GM19455 (cell line): ENCODE results near the gene FSTL4.
"Not testable (repeated sequence)": the region's sequence is repeated elsewhere in the genome, so short reads cannot be mapped to it uniquely, and the experiment has no call there.

ENCODE experiments used
- ATAC-seq: cut with Tn5 transposase; IDR thresholded peaks from one replicate; pipeline ENCODE4 v1.9.1; 2021; ENCODE audit not compliant: unreplicated experiment

The FSTL4 gene

DNA sequence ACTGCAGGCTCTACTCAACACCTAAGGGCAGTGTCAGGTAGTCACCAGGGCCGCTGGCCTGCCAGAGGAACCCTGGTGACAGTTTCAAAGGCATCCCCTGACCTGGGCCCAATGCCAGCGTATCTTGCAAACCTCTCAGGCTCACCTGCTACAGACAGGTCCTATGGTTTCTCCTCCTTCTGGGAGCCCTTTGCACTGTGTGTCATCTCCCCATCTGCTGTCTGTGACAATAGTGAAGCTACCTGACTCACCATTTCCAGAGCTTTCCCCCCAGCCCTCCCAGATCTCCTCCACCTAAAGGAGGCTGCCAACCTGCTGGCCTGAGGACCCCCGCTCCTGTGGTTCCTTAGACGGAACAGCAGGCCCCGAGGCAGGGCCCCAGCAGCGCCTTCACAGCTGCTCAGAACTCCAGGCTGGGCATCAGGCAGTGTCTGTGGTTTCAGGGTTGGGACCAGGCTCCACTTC lies 203.1 kb downstream of the FSTL4 start:
- ATAC-seq: no peak

DNA sequence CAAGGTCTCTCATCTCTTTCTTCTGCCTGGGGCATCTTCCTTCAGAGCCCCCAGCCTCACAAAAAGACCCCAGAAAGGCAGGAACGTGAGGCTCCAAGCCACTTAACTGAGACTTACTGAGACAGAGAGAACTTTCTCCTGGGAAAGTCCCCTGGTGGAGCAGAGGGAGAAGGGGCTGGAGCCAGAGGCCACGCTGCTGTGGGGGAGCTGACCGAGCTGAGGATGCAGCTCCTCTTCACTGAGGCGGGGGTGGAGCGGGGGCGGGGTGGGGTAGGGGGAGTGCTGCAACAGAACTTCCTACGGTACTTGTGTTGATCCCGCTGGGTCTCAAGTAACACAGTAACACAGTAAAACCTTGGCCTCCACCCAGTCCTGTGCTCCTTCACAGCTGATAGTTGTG lies 204.0 kb downstream of the FSTL4 start:
- no peak for ATAC-seq

DNA sequence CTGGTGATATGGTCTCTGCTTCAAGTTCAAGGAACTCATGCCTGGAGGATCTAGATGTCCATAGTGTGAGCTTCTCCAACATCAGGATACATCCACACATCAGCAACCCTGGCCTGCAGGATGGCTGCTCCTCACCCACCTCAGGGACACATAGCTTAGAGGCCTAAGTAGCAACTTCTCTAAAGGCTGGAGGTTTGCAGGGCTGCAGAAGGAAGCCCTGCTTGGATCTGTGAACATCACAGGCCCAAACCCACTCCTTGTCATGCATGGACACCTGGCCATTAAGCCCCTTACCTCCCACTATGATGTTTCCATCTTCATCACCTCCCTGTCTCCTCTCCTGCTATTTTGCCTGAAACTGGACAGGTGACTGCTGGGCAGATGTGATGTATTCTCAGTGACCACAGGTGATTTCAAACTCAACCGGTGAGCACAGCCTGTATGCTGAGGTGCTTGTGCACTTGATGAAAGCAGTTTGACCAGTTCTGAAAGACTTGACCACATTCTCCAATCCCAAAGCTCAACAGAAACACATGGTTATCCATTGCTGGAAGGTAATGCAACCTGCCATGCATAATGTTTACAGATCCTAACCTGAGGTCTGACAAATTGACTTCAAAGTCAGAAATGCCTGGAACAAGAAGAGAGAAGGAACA lies 205.2 kb downstream of the FSTL4 start:
- no peak for ATAC-seq

DNA sequence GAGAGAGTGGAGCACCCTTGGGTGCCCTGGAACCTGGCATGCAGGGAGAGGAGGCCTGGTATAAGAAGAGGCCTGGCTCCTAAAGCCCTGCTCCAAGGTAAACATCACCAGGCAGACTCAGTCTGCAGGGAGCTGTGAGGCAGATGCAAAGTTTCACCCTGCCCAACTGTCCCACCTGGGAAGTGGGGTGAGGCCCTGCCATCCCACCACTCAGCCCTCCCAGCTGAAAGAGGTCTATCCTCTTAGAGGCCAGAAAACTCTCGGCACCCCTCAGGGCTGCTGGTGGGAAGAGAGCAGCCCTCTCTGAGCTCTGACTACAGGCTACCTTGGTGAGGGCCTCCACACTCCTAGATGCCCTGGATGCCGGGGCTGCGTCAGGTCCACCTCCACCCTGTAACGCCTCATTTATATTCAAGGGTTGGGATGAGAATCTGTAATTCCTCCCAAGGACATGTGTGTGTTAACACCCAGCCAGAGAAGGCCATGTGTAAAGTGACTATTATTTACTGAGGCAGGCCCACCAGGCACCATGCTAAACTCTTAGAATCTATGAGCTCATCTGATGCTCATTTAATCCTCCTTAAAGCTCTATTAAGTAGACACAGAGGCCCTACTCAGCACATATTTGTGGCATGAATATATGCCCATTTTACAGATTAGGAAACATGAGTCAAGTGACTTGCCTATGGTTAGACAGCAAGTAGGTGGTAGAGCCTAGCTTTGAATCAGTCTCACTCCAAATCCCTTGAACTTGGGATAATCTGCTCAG lies 205.9 kb downstream of the FSTL4 start:
- ATAC-seq: no peak

DNA sequence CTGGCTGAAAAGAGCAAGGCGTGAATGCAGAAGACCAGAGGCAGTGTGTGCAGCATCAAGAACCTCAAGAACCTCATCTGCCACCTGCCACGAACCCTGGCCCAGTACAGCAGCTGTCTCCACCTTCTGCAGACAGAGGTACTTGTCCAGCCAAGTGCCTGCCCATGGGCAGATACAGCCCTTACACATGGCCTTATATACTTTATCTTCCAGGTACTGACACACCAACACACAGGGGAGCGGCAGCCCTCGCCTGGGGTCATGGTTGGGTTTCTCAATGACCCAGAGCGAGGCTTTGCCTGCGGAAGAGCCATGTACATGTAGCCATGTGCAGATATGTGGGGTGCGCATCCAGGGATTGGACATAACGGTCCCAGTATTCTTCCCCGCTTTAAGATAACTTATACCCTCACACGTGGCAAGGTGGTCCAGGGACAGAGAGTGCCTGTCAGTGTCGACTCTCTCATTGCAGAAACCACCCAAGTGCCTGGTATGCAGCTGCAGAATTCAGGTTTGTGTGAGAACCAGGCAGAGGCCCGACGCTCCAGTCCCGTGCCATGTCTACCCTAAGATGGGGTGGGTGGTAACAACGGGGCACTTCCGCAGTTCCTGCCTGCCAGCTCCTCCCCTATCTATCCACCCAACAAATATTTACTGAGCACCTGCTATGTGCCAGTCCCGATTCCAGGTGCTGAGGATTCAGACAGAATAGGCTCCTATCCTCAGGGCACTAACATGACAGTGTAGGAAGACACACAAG lies 206.9 kb downstream of the FSTL4 start:
- ATAC-seq: no peak

DNA sequence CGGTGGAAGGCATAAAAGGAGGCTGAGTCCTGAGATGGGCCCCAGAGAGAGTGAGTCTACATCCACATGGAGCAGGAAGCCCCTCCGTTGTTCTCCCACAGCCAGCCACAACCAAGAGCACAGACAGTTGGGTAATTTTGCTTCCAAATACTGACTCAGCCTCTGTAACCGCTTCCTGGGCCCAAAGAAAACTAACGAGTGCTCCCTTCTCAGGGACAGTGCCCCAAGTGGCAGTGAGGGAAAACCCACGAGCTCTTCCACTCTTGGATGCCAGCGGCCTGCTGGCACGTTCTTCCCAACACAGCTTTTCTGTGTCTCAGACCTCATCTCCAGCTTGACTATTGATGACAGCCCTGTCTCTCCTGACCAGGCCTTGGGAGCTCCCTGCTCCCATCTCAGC lies 207.6 kb downstream of the FSTL4 start:
- ATAC-seq: no peak

DNA sequence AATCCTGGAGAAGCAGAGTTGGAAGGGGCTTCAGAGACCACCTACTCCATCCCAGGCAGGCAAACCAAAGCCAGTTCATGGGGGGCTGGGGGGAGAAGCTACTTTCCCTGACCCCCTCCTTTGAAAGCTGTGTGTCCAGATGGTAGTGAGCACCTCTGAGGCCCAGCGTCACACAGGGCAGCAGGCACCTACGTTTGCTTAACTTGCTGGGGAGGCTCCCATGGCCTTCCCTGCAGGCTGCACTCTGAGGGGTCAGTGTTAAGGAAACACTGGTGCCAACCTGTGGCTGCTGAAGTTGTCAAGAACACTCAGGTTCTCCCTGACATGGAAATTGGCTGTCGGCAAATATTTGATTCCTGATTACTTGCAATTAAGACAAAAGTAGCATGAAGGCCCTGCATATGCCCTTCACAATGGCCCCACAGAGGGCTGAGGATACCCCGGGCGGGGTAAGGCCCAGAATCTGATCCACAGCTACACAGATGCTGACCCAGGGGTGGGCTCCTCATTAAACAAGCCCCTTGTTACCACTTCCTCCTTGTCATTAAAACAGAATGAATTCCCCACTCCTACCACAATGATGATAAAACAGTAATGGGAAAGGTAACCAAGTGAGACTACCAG lies 208.5 kb downstream of the FSTL4 start:
- ATAC-seq: no peak

DNA sequence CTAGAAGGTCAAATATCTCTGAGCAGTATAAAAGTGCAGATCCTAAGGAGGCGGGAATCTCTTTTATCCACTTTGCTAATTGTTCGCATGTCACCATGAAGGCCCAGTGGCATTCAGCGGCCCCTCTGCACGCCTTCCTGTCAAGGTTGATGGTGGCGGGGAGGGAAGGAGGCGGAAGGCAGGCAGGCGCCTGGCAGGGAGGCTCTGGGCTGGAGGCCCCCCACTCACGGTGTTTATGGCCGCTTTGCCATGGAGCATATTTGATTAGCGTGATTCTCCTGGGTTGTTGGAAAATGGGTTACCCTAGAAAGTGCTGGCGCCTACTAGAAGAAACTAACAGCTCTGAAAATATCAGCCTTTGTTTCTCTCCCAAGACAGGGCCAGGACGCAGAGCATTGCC lies 209.6 kb downstream of the FSTL4 start:
- ATAC-seq: no peak

DNA sequence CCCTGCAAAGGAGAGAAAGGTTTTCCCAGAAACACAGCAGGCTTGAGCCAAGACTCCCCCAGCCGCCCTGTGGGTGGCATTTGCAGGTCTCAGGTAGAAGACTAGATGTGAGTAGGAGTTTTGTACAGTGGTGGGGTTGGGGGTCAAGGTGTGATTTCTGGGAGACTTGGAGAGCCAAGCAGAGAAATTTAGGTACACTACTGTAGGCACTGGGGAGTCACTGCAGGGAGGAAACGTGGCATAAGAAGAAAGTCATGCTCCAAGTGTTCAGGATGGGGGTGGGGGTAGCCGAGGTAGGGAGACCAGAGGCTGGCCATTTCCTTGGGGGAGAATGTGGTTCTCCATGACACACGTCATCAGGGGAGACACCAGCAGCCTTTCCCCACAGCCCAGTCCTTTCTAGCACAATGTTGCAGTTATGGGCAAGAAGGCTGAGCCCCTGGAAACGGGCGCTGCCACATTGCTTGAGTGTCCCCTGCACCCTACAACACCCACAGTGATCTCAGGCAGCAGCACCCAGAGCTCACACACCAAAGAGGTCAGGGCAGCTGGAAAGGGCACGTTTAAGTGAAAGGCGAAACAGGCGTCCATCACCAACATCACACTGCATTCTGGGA lies 210.5 kb downstream of the FSTL4 start:
- no peak for ATAC-seq

DNA sequence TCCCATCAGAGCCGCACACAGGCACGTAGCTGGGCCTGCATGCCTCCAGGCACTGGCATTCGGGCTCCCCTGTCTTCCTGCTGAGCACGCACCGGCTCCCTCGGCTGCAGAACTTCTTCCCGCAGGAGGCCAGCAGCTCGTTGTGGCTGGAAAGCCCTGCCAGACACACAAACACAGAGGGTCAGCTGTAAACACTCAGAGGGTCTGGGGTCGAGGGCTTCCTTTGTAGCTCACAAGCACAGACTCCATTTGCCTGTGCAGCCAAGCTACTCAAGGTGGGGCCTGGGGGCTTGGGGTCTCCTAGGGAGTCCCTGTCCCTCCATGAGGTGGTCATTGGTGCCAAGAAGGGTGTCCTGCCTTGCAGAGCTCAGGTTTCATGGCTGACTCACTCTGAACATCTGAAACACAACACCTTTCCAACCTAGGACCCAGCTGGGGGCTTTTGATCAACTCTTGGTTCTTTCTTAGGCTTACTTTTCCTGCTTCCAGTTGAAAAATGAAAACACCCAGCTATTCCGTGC lies 211.4 kb downstream of the FSTL4 start:
- no peak for ATAC-seq

DNA sequence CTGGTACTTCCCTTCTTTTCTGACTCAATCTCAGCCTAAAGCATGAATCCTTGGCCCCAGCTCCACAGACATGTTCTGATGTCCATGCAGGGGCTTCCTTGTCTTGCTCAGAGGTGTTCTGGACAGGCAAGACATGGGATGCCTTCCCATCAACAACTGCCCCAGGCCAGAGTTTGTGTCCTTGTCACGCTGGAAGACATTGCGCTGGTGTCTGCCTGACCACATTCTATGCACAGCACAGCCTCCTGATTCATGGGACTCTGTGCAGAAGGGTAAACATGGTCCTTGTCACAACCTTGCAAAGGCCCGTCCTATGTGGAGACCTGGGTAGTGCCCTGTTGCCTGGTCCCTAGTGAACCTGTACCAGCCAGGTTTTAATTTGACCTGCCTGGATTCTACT lies 212.2 kb downstream of the FSTL4 start:
- no peak for ATAC-seq

DNA sequence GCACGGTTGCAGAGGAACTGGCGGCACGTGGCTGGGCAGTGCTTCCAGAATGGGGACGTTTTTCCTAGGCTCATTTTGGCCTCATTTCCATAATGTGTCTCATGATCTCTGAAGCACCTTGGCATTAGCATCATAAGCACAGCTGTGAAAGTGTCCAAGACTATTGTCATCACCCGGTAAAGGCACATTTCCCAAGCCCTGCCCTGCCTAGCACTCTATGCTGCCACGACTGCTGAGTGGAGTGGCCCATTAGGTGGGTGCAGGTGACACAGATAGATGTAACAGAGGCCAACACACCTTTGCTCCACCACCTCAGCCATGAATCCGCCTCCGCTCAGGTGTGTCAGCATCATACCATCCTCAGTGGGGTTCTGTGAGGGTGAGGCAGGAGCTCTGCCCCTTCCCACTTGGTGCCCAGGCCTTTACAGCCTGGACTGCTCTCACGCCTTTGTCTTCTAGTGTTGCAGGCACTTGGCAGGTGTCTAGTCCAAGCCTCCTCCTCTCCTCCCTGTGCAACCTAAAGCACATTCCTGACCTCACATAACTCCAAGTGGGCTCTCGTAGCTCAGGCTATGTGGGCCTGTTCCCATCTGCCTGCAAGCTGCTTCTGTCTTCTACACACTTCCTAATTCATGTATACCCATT lies 213.0 kb downstream of the FSTL4 start:
- ATAC-seq: no peak

DNA sequence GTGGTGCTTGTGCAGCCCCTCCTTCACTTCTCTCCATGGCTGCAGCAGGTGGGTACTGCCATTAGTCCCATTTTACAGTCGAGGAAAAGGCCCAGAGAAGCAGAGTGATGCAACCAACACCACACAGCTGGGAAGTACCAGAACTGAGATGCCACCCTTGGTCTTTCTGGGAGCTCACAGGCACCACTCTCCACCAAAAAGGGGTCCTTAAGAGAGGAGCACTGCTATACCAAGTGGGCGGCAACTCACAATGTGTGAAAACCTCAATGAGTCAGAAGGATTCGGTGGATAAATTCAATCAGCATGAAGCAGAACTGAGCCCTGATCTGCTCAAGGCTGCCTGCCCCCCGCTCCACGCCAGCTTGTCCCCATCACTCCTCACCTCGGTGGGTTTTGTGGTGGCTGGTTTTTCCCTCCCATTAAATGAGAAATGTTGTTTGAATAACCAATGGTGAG lies 213.7 kb downstream of the FSTL4 start:
- no peak for ATAC-seq

DNA sequence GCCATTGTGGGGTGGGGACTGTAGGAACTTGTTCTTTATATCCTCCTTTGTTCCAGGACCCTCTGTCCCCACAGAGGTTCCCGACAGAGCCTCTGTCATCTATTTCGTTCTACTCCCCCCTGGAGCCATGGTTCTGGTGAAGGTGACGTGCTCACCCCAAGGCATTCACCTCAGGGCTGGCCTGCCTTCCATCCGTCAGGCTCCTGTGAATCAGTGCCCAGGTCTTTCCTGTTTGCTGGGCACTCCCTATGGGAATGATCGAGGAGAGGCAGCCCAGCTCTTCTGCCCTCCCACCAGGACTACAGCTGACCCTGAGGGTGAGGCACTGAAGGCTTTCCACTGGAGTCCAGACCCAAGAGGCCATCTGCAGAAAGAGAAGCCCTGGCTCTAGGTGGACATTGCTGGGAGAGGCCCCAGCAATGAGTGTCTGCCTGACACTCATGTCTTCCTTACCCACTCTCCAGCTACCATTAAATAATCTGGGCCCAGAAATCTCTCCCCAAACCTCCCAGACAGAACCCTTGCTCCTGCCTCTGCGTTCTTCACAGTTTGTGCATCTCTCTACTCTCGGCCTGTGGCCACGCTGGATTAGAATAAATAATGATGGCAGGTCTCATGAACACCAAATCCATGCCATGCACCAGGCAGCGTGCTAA lies 214.2 kb downstream of the FSTL4 start:
- no peak for ATAC-seq

DNA sequence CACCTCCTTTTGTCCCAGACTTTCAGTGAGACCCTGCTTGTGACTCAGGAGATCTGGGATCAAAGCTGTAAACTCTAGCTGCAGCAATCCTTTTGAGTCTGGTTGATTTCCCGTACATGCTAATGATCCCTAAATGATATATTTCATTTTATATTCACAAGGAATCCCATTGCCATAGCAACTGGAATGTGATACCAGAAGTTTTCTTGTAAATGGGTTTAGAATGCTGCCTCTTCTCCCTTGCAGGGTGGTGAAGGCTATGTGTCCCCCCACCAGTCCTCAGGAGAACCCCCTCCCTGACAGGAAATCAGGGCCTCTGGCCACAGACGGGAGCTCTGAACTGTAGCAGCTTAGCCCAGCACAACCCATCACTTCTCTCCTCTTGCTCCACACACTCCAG lies 215.0 kb downstream of the FSTL4 start:
- no peak for ATAC-seq

DNA sequence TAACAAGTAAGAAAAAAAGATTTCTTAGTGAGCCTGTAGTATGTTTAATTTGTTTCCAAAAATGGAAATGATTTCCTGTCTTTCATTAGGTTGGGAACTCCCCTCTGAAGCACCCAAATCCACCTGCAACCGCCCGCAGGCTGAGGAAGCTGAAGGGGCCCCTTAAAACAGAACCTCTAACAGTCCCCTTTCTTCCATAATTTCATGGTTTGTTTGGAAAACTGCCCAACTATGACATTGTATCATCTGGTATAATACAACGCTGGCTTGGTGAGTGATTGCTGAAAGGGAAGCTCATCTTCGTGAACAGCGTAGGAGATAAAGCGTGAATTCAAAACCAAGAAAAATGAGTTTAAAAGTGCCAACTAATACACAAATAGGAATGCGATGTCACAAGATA lies 215.5 kb downstream of the FSTL4 start:
- no peak for ATAC-seq

DNA sequence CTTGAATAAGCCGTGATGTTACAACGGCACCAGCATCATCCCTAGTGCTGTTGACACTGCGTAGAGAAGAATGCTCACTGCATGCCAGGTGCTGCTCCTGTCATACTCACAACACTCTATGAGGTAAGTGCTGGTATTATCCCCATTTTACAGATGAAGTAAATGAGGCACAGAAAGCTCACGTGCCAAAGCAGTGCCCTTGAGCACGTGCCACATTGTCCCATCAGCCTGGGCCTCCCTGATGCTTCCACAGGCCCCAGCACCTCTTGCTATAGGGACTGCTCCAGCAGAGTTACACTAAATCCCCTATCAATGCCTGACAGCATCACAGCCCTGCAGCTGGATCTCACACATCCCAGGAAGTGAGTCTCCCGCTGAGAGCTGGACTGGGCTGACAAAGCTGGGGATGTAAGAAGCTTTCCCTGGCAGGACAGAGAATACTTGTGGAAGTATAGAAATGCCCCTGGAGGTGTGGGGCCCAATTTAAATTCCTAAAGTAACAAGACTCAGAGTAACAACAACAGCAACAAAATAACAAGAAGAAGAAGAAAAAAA lies 216.1 kb downstream of the FSTL4 start:
- no peak for ATAC-seq

DNA sequence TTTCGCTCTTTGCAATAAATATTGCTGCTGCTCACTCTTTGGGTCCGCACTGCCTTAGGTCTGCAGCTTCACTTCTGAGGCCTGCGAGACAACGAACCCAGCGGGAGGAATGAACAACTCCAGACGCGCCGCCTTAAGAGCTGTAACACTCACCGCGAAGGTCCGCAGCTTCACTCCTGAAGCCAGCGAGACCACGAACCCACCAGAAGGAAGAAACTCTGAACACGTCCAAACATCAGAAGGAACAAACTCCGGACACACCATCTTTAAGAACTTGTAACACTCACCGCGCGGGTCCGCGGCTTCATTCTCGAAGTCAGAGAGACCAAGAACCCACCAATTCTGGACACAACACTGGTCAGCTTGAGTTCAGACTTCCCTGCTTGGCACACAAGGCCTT lies 217.1 kb downstream of the FSTL4 start:
- ATAC-seq: not testable (repeated sequence)

DNA sequence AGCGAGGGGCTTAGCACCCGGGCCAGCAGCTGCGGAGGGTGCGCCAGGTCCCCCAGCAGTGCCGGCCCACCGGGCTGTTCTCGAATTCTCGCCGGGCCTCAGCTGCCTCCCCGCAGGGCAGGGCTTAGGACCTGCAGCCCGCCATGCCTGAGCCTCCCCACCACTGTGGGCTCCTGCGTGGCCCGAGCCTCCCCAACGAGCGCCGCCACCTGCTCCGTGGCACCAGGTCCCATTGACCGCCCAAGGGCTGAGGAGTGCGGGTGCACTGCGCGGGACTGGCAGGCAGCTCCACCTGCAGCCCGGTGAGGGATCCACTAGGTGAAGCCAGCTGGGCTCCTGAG lies 217.9 kb downstream of the FSTL4 start:
- ATAC-seq: not testable (repeated sequence)
